GM18861 (cell line): ENCODE measurements around the gene SLC30A10.
A peak's percentile ranks its signal among the peaks of the same experiment; 100 is the strongest.
"Not testable (repeated sequence)": the region's sequence is repeated elsewhere in the genome, so short reads cannot be mapped to it uniquely, and the experiment has no call there.

Experiments
- ATAC-seq: cut with Tn5 transposase; IDR thresholded peaks from one replicate; pipeline ENCODE4 v1.9.1; 2021; ENCODE audit not compliant: unreplicated experiment

SLC30A10 gene

GRCh38 chr1:219927956-219928790, at the start of gene SLC30A10:
Gene SLC30A10, minus strand, starts transcription at chr1:219928557. Its CDS starts 117 bp downstream, at chr1:219928440.
- ATAC-seq: no peak

- no peak for ATAC-seq
These were observed 44.9 kb upstream of the SLC30A10 start for GRCh38 chr1:219973213-219973612.

- ATAC-seq: no peak
These were observed 39.0 kb upstream of the SLC30A10 start for GRCh38 chr1:219967361-219967760.

- no peak for ATAC-seq
These were observed 37.7 kb upstream of the SLC30A10 start for GRCh38 chr1:219966071-219966349.

GRCh38 chr1:219965285-219966070, 37.1 kb upstream of the SLC30A10 start:
- ATAC-seq: no peak

- ATAC-seq: no peak
These were observed 35.1 kb upstream of the SLC30A10 start for GRCh38 chr1:219963432-219963831.

- no peak for ATAC-seq
These were observed 33.3 kb upstream of the SLC30A10 start for GRCh38 chr1:219961684-219962083.

- no peak for ATAC-seq
These were observed 31.3 kb upstream of the SLC30A10 start for GRCh38 chr1:219959540-219960203.

- no peak for ATAC-seq
These were observed 30.6 kb upstream of the SLC30A10 start for GRCh38 chr1:219958875-219959417.

GRCh38 chr1:219954736-219955421, 26.5 kb upstream of the SLC30A10 start:
- ATAC-seq: no peak

- no peak for ATAC-seq
These were observed 25.7 kb upstream of the SLC30A10 start for GRCh38 chr1:219954052-219954451.

GRCh38 chr1:219952361-219952760, 24.0 kb upstream of the SLC30A10 start:
- ATAC-seq: no peak

GRCh38 chr1:219949227-219949626, 20.9 kb upstream of the SLC30A10 start:
- ATAC-seq: not testable (repeated sequence)

- ATAC-seq: not testable (repeated sequence)
These were observed 20.4 kb upstream of the SLC30A10 start for GRCh38 chr1:219948766-219949165.

GRCh38 chr1:219945795-219946194, 17.4 kb upstream of the SLC30A10 start:
- peak; percentile 51 for ATAC-seq

GRCh38 chr1:219941179-219942118, 13.1 kb upstream of the SLC30A10 start:
- ATAC-seq: no peak

GRCh38 chr1:219940707-219941106, 12.3 kb upstream of the SLC30A10 start:
- ATAC-seq: no peak

GRCh38 chr1:219938706-219939105, 10.3 kb upstream of the SLC30A10 start:
- ATAC-seq: no peak

- not testable (repeated sequence) for ATAC-seq
These were observed 5.4 kb upstream of the SLC30A10 start for GRCh38 chr1:219933763-219934162.

GRCh38 chr1:219931033-219931432, 2.7 kb upstream of the SLC30A10 start:
- ATAC-seq: no peak
